T-helper 2 cell treated with Interferon-gamma antibody and Interleukin-4, amounts not matched to agents 5 μg/mL and 100 μg/mL, for 36 hours (primary cell): ENCODE measurements around the gene ARHGEF7.

Experiments used
- DNase-seq: peaks from one replicate; pipeline ENCODE4 v3.0.0; 2021; ENCODE audit warnings: low spot score
- H3K27ac Mint-ChIP-seq: one replicate; pipeline ENCODE4 v1.8.0; 2021; ENCODE audit warnings: mild to moderate bottlenecking, mixed read lengths
- H3K27me3 Mint-ChIP-seq: one replicate; pipeline ENCODE4 v1.8.0; 2021; ENCODE audit warnings: low read depth, mixed read lengths
- H3K36me3 Mint-ChIP-seq: one replicate; pipeline ENCODE4 v1.8.0; 2021; ENCODE audit warnings: low read depth, mixed read lengths
- H3K4me1 Mint-ChIP-seq: one replicate; pipeline ENCODE4 v1.8.0; 2021; ENCODE audit warnings: low read depth, mixed read lengths
- H3K4me3 Mint-ChIP-seq: one replicate; pipeline ENCODE4 v1.8.0; 2022; ENCODE audit warnings: mild to moderate bottlenecking, moderate library complexity, mixed read lengths
- H3K9me3 Mint-ChIP-seq: one replicate; pipeline ENCODE4 v1.8.0; 2021; ENCODE audit warnings: mixed read lengths

Gene ARHGEF7

GRCh38 chr13:111326981-111327642 is 212.0 kb downstream of the ARHGEF7 start:
- no peak overlapping the region for H3K27ac Mint-ChIP-seq
- H3K9me3 Mint-ChIP-seq = no peaks in the 10 kb centered on the region
- H3K4me3 Mint-ChIP-seq = no peak overlapping the region
- H3K27me3 Mint-ChIP-seq = peaks cover 3% of the 10 kb centered on the region
- H3K4me1 Mint-ChIP-seq = peaks cover 2% of the 10 kb centered on the region
- no peaks in the 10 kb centered on the region for H3K36me3 Mint-ChIP-seq
- no peak for DNase-seq

- H3K36me3 Mint-ChIP-seq = no peaks in the 10 kb centered on the region
- H3K9me3 Mint-ChIP-seq = no peaks in the 10 kb centered on the region
- peaks cover 2% of the 10 kb centered on the region for H3K4me1 Mint-ChIP-seq
- peaks cover 3% of the 10 kb centered on the region for H3K27me3 Mint-ChIP-seq
- no peak for DNase-seq
- H3K27ac Mint-ChIP-seq = no peak overlapping the region
- H3K4me3 Mint-ChIP-seq = no peak overlapping the region
Observed at GRCh38 chr13:111327730-111328573, 212.8 kb downstream of the ARHGEF7 start.

GRCh38 chr13:111328574-111329410 is 213.7 kb downstream of the ARHGEF7 start:
- no peak overlapping the region for H3K4me3 Mint-ChIP-seq
- H3K27me3 Mint-ChIP-seq = peaks cover 3% of the 10 kb centered on the region
- no peak for DNase-seq
- H3K4me1 Mint-ChIP-seq = peaks cover under 1% of the 10 kb centered on the region
- no peak overlapping the region for H3K27ac Mint-ChIP-seq
- H3K36me3 Mint-ChIP-seq = no peaks in the 10 kb centered on the region
- H3K9me3 Mint-ChIP-seq = no peaks in the 10 kb centered on the region

- no peak for DNase-seq
- Mint-ChIP-seq H3K36me3 (no peaks in the 10 kb centered on the region), H3K27me3 (peaks cover 3% of the 10 kb centered on the region), H3K4me1 (no peaks in the 10 kb centered on the region), H3K27ac (no peak overlapping the region), H3K4me3 (no peak overlapping the region), H3K9me3 (no peaks in the 10 kb centered on the region)
Observed at GRCh38 chr13:111329641-111330040, 214.5 kb downstream of the ARHGEF7 start.

- DNase-seq = no peak
- no peaks in the 10 kb centered on the region for H3K36me3 Mint-ChIP-seq
- no peaks in the 10 kb centered on the region for H3K9me3 Mint-ChIP-seq
- H3K4me1 Mint-ChIP-seq = no peaks in the 10 kb centered on the region
- no peak overlapping the region for H3K4me3 Mint-ChIP-seq
- H3K27ac Mint-ChIP-seq = no peak overlapping the region
- peaks cover 3% of the 10 kb centered on the region for H3K27me3 Mint-ChIP-seq
Observed at GRCh38 chr13:111330066-111330610, 215.0 kb downstream of the ARHGEF7 start.

GRCh38 chr13:111335298-111335697 is 220.2 kb downstream of the ARHGEF7 start:
- Mint-ChIP-seq H3K27me3 (peaks cover 3% of the 10 kb centered on the region), H3K4me3 (no peak overlapping the region), H3K9me3 (no peaks in the 10 kb centered on the region), H3K36me3 (no peaks in the 10 kb centered on the region), H3K27ac (no peak overlapping the region), H3K4me1 (no peaks in the 10 kb centered on the region)
- no peak for DNase-seq

- no peaks in the 10 kb centered on the region for H3K36me3 Mint-ChIP-seq
- no peaks in the 10 kb centered on the region for H3K9me3 Mint-ChIP-seq
- DNase-seq = no peak
- no peak overlapping the region for H3K27ac Mint-ChIP-seq
- no peaks in the 10 kb centered on the region for H3K4me1 Mint-ChIP-seq
- peaks cover 3% of the 10 kb centered on the region for H3K27me3 Mint-ChIP-seq
- no peak overlapping the region for H3K4me3 Mint-ChIP-seq
Observed at GRCh38 chr13:111336666-111337065, 221.6 kb downstream of the ARHGEF7 start.

GRCh38 chr13:111337206-111337605 is 222.1 kb downstream of the ARHGEF7 start:
- Mint-ChIP-seq H3K4me3 (no peak overlapping the region), H3K36me3 (no peaks in the 10 kb centered on the region), H3K27ac (no peak overlapping the region), H3K9me3 (no peaks in the 10 kb centered on the region), H3K27me3 (no peaks in the 10 kb centered on the region), H3K4me1 (no peaks in the 10 kb centered on the region)
- no peak for DNase-seq

- Mint-ChIP-seq H3K36me3 (no peaks in the 10 kb centered on the region), H3K4me3 (no peak overlapping the region), H3K27ac (no peak overlapping the region), H3K9me3 (no peaks in the 10 kb centered on the region), H3K4me1 (no peaks in the 10 kb centered on the region), H3K27me3 (no peaks in the 10 kb centered on the region)
- DNase-seq = no peak
Observed at GRCh38 chr13:111337741-111338140, 222.6 kb downstream of the ARHGEF7 start.

GRCh38 chr13:111338841-111339240 is 223.7 kb downstream of the ARHGEF7 start:
- no peaks in the 10 kb centered on the region for H3K4me1 Mint-ChIP-seq
- DNase-seq = no peak
- no peaks in the 10 kb centered on the region for H3K27me3 Mint-ChIP-seq
- H3K4me3 Mint-ChIP-seq = no peak overlapping the region
- H3K36me3 Mint-ChIP-seq = no peaks in the 10 kb centered on the region
- no peak overlapping the region for H3K27ac Mint-ChIP-seq
- H3K9me3 Mint-ChIP-seq = no peaks in the 10 kb centered on the region

- Mint-ChIP-seq H3K27me3 (no peaks in the 10 kb centered on the region), H3K27ac (no peak overlapping the region), H3K36me3 (no peaks in the 10 kb centered on the region), H3K4me1 (no peaks in the 10 kb centered on the region), H3K4me3 (no peak overlapping the region), H3K9me3 (no peaks in the 10 kb centered on the region)
- no peak for DNase-seq
Observed at GRCh38 chr13:111339366-111340143, 224.4 kb downstream of the ARHGEF7 start.

GRCh38 chr13:111341886-111342285 is 226.8 kb downstream of the ARHGEF7 start:
- H3K36me3 Mint-ChIP-seq = no peaks in the 10 kb centered on the region
- no peak overlapping the region for H3K4me3 Mint-ChIP-seq
- no peak overlapping the region for H3K27ac Mint-ChIP-seq
- H3K4me1 Mint-ChIP-seq = no peaks in the 10 kb centered on the region
- no peaks in the 10 kb centered on the region for H3K27me3 Mint-ChIP-seq
- no peak for DNase-seq
- H3K9me3 Mint-ChIP-seq = no peaks in the 10 kb centered on the region

GRCh38 chr13:111342721-111343120 is 227.6 kb downstream of the ARHGEF7 start:
- Mint-ChIP-seq H3K4me3 (no peak overlapping the region), H3K4me1 (no peaks in the 10 kb centered on the region), H3K36me3 (no peaks in the 10 kb centered on the region), H3K9me3 (no peaks in the 10 kb centered on the region), H3K27ac (no peak overlapping the region), H3K27me3 (no peaks in the 10 kb centered on the region)
- no peak for DNase-seq
